Measurements from ENCODE around the gene GPR160. TPM values are rescaled to one million over a fixed set of nuclear protein-coding genes. Genes with fewer than 3 reads are reported as not detected.

The GPR160 gene, protein sequence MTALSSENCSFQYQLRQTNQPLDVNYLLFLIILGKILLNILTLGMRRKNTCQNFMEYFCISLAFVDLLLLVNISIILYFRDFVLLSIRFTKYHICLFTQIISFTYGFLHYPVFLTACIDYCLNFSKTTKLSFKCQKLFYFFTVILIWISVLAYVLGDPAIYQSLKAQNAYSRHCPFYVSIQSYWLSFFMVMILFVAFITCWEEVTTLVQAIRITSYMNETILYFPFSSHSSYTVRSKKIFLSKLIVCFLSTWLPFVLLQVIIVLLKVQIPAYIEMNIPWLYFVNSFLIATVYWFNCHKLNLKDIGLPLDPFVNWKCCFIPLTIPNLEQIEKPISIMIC
- total RNA-seq (10 to 100 TPM in 4 of 5 donors, under 1 TPM in 1; 0.58 to 70.1 (median 52.4) TPM), polyA plus RNA-seq (10 to 100 TPM; 16.5 to 68.4 (median 43.8) TPM)
- long read RNA-seq, donor 1, transcript GPR160-201 (4 exons, 2,039 nt) = major isoform, 8 of 9 reads
- long read RNA-seq, donor 1, partial matches to known transcripts = 0 of 9 reads
- long read RNA-seq, donor 1, other reads (novel, unspliced or antisense) = 0 of 9 reads
- long read RNA-seq, donor 2, transcript GPR160-201 (4 exons, 2,039 nt) = major isoform, 13 of 14 reads
- long read RNA-seq, donor 2, partial matches to known transcripts = 0 of 14 reads
- long read RNA-seq, donor 2, other reads (novel, unspliced or antisense) = 0 of 14 reads
- long read RNA-seq, donor 3, transcript GPR160-201 (4 exons, 2,039 nt) = major isoform, 13 of 13 reads
- long read RNA-seq, donor 3, partial matches to known transcripts = 0 of 13 reads
- long read RNA-seq, donor 3, other reads (novel, unspliced or antisense) = 0 of 13 reads
- long read RNA-seq, donor 4 = 0 reads
- long read RNA-seq, donor 5, transcript GPR160-201 (4 exons, 2,039 nt) = major isoform, 7 of 9 reads
- long read RNA-seq, donor 5, partial matches to known transcripts = 0 of 9 reads
- long read RNA-seq, donor 5, other reads (novel, unspliced or antisense) = 0 of 9 reads
- long read RNA-seq, donor 6 = 0 reads
- long read RNA-seq, donor 7, transcript GPR160-201 (4 exons, 2,039 nt) = major isoform, 11 of 13 reads
- long read RNA-seq, donor 7, partial matches to known transcripts = 0 of 13 reads
- long read RNA-seq, donor 7, other reads (novel, unspliced or antisense) = 0 of 13 reads
- long read RNA-seq, donor 8, transcript GPR160-201 (4 exons, 2,039 nt) = major isoform, 17 of 17 reads
- long read RNA-seq, donor 8, partial matches to known transcripts = 0 of 17 reads
- long read RNA-seq, donor 8, other reads (novel, unspliced or antisense) = 0 of 17 reads
- long read RNA-seq, donor 9, partial matches to known transcripts = 0 of 3 reads
- long read RNA-seq, donor 9, other reads (novel, unspliced or antisense) = 0 of 3 reads
- long read RNA-seq, donor 10, transcript GPR160-201 (4 exons, 2,039 nt) = major isoform, 10 of 18 reads
- long read RNA-seq, donor 10, partial matches to known transcripts = 7 of 18 reads
- long read RNA-seq, donor 10, other reads (novel, unspliced or antisense) = 0 of 18 reads

DNA sequence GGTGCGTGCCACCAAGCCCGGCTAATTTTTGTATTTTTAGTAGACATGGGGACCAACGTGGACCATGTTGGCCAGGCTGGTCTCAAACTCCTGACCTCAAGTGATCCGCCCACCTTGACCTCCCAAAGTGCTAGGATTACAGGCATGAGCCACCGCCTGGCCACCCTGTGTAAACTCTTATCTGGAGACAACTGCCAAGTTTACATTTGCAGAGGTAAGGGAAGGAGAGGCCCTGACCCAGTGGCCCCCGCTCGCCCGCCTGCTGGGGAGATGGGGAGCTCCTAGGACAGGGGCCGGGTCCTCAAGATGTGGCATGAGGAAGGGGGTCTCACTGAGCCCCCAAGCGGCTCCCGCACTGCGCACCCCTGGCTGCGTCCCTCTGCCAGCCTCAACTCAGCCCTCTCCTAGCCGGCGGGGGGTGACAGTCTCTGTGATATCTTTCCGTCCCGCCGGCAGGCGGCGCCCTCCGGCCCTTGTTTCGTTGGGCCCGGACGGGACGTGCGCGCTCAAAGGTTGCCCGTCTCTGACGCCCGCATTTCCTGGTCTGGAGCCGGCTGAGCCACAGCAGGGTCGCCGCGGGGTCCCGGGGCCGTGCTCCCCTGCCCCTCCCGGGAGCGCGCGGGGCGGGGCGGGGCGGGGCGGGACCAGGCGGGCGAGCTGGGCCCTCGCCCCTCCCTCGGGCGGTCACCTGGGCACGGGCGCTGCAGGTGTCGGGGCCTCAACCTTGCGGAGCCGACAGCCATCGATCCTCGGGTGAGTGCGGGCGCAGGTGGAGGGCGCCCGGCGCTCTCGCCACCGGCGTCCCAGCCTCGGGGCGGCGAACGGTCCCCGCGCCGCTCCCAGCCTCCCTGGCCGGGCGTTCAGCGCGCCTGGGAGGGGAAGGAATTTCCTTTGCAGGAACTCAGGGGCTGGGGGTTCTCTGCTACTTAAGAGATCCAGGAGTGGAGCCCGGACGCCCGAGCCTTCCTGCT is at the start of gene GPR160:
Gene GPR160, plus strand, starts transcription at position 533 of the 971 bp plus-strand sequence. CDS start 45,978 bp downstream, outside the sequence.
- DNase-seq = peak; percentile 92 to 93
- TF ChIP-seq EP300 (IDR thresholded peaks at IDR 0.05) = no peak
- peak in 2 of 3 donors; percentile 49 to 80 for TF ChIP-seq POLR2AphosphoS5 (IDR thresholded peaks at IDR 0.05)
- no peak for TF ChIP-seq POLR2A (IDR thresholded peaks at IDR 0.05)
- TF ChIP-seq, protein P1, sequence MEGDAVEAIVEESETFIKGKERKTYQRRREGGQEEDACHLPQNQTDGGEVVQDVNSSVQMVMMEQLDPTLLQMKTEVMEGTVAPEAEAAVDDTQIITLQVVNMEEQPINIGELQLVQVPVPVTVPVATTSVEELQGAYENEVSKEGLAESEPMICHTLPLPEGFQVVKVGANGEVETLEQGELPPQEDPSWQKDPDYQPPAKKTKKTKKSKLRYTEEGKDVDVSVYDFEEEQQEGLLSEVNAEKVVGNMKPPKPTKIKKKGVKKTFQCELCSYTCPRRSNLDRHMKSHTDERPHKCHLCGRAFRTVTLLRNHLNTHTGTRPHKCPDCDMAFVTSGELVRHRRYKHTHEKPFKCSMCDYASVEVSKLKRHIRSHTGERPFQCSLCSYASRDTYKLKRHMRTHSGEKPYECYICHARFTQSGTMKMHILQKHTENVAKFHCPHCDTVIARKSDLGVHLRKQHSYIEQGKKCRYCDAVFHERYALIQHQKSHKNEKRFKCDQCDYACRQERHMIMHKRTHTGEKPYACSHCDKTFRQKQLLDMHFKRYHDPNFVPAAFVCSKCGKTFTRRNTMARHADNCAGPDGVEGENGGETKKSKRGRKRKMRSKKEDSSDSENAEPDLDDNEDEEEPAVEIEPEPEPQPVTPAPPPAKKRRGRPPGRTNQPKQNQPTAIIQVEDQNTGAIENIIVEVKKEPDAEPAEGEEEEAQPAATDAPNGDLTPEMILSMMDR (IDR thresholded peaks at IDR 0.05) = peak in 5 of 7 experiments; percentile 47 to 83 (median 79)
- Histone ChIP-seq H3K9me3 (no peaks in the 10 kb centered on the region), H3K4me1 (peaks cover 11 to 52% (median 43%) of the 10 kb centered on the region in 4 donors), H3K4me3 (peak within 1 kb of the TSS; percentile 57 to 75 (median 64)), H3K27ac (peak within 1 kb of the TSS; percentile 78 to 92 (median 90)), H3K36me3 (no peaks in the 10 kb centered on the region), H3K27me3 (peaks cover 0 to 31% (median 6%) of the 10 kb centered on the region in 3 donors)
- WGBS, 5 donors = 2 to 32% (median 3%) methylated on average over 5 to 78 of the region's 78 CpGs
- intact Hi-C loops (cut with DNase I; ENCODE audit: low total_unique reads) = no loop called here

DNA sequence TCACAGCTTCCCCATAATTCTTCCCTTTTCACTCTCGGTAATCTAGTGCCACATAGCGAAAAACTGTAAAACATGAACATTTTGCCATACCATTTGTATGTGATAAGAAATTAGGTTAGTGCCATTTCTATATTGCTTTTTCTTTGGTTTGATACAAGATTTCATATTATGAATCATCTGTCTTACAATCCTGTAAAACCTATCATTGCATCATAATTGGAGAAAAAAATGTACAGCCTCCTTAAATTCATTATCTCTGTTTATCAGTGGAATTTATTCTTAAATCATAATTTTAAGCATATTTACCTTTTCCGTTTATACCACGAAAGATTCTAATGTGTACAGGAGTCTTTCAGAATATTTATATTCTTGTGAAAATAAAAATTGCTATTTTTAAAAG is 47.4 kb upstream of the GPR160 start:
- Histone ChIP-seq H3K4me3 (no peak overlapping the region), H3K4me1 (peaks cover 0 to 23% (median 10%) of the 10 kb centered on the region in 4 donors), H3K9me3 (no peaks in the 10 kb centered on the region), H3K36me3 (peaks cover 36 to 95% (median 86%) of the 10 kb centered on the region in 4 donors), H3K27ac (no peak overlapping the region), H3K27me3 (no peaks in the 10 kb centered on the region)
- TF ChIP-seq, protein P1 (IDR thresholded peaks at IDR 0.05) = no peak
- no peak for TF ChIP-seq POLR2A (IDR thresholded peaks at IDR 0.05)
- TF ChIP-seq EP300 (IDR thresholded peaks at IDR 0.05) = no peak
- TF ChIP-seq POLR2AphosphoS5 (IDR thresholded peaks at IDR 0.05) = no peak
- intact Hi-C loops (cut with DNase I; ENCODE audit: low total_unique reads) = no loop called here
- no peak for DNase-seq
- 90 to 96% (median 95%) methylated on average over 4 of the region's 4 CpGs for WGBS, 5 donors

DNA sequence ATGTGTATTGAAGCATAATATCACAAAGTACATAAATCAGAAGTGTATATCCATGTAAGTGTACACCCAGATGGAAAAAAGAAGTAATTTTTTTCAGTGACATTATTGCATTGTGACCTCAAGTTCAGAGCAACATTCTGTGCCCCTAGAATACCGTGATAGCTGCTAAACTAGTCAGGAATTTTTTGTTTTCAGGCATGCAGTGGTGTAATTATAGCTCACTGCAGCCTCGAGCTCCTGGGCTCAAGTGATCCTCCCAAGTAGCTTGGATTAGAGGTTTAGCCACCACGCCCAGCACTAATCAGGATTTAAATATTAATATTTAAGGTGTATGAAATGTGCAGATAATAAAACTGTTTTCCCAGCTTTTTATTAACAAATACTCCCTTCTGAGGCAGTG is 45.6 kb upstream of the GPR160 start:
- H3K4me1 ChIP-seq = peaks cover 0 to 23% (median 10%) of the 10 kb centered on the region in 4 donors
- intact Hi-C loops (cut with DNase I; ENCODE audit: low total_unique reads) = no loop called here
- H3K36me3 ChIP-seq = peaks cover 20 to 95% (median 81%) of the 10 kb centered on the region in 4 donors
- no peaks in the 10 kb centered on the region for H3K9me3 ChIP-seq
- no peak overlapping the region for H3K4me3 ChIP-seq
- WGBS, 5 donors = 30 to 49% (median 39%) methylated on average over 3 of the region's 3 CpGs
- TF ChIP-seq, protein P1 (IDR thresholded peaks at IDR 0.05) = no peak
- TF ChIP-seq POLR2AphosphoS5 (IDR thresholded peaks at IDR 0.05) (no peak), POLR2A (IDR thresholded peaks at IDR 0.05) (no peak), EP300 (IDR thresholded peaks at IDR 0.05) (no peak)
- peak overlapping the region in 1 of 5 donors; percentile 9 for H3K27ac ChIP-seq
- no peak for DNase-seq
- H3K27me3 ChIP-seq = no peaks in the 10 kb centered on the region

Data from stomach (tissue), 19 donors.